Esophagus (tissue), 2 donors: ENCODE results near the gene DDX3X. TPM values are rescaled to one million over a fixed set of nuclear protein-coding genes. Genes with fewer than 3 reads are reported as not detected.

ENCODE experiments used
- H3K27ac ChIP-seq, 2 donors: one replicate each; pipeline ENCODE4 v1.5.1; 2013; ENCODE audit warnings: low read depth in 2 of 2, mild to moderate bottlenecking in 2 of 2, inconsistent platforms in 1 of 2, low read length in 1 of 2, moderate library complexity in 1 of 2
- H3K27me3 ChIP-seq, 2 donors: one replicate each; pipeline ENCODE4 v1.6.1; 2013; ENCODE audit warnings: low read length in 2 of 2, control low read depth in 1 of 2, mild to moderate bottlenecking in 1 of 2; ENCODE audit not compliant: insufficient read depth in 2 of 2, control insufficient read depth in 1 of 2
- H3K36me3 ChIP-seq, 2 donors: one replicate each; pipeline ENCODE4 v1.6.1; 2013; ENCODE audit warnings: low read length in 1 of 2; ENCODE audit not compliant: control insufficient read depth in 2 of 2, insufficient read depth in 2 of 2
- H3K4me1 ChIP-seq, 2 donors: one replicate each; pipeline ENCODE4 v1.6.1; 2013; ENCODE audit warnings: low read length in 1 of 2; ENCODE audit not compliant: control insufficient read depth in 2 of 2, insufficient read depth in 2 of 2
- H3K4me3 ChIP-seq, 2 donors: one replicate each; pipeline ENCODE4 v1.5.1; 2013; ENCODE audit warnings: low read length in 2 of 2, mild to moderate bottlenecking in 2 of 2, low read depth in 1 of 2, moderate library complexity in 1 of 2
- H3K9me3 ChIP-seq, 2 donors: one replicate each; pipeline ENCODE4 v1.6.1; 2013; ENCODE audit warnings: mild to moderate bottlenecking in 2 of 2, low read depth in 1 of 2, low read length in 1 of 2, moderate library complexity in 1 of 2; ENCODE audit not compliant: control insufficient read depth in 2 of 2, insufficient read depth in 1 of 2
- WGBS, 2 donors: extraction: QIAGEN DNeasy Blood & Tissue Kit; methylation state at CpG; one replicate each; pipeline ENCODE4 v1.1.7; 2013; 5-methylcytosine and 5-hydroxymethylcytosine counted together
- polyA plus RNA-seq, 2 donors: library from polyadenylated mRNA; stranded (reverse); fragments of 200-250 nt; gene quantifications; one replicate each; pipeline ENCODE4 v1.2.3, GENCODE V29; 2013
- donor health status: healthy with polysubstance abuse.
- donor health status: Bipolar disorder and iron deficiency.

DDX3X gene
- polyA plus RNA-seq, 2 donors, result 63.5 to 111 TPM

GRCh38 chrX:41335198-41335957 lies 1.4 kb downstream of the DDX3X start:
- H3K4me1 ChIP-seq, result no peaks in the 10 kb centered on the region
- 0 to 1% methylated on average over 15 of the region's 15 CpGs for WGBS, 2 donors
- H3K4me3 ChIP-seq, result peak overlapping the region; percentile 86 to 95
- H3K27me3 ChIP-seq, result no peaks in the 10 kb centered on the region
- no peaks in the 10 kb centered on the region for H3K9me3 ChIP-seq
- peak overlapping the region; percentile 100 for H3K27ac ChIP-seq
- H3K36me3 ChIP-seq, result peaks cover 2 to 4% of the 10 kb centered on the region in 2 donors

GRCh38 chrX:41335958-41336331 lies 2.0 kb downstream of the DDX3X start:
- Histone ChIP-seq H3K9me3 (no peaks in the 10 kb centered on the region), H3K27ac (peak overlapping the region in 1 of 2 donors; percentile 49), H3K4me3 (peak overlapping the region; percentile 47 to 86), H3K27me3 (no peaks in the 10 kb centered on the region), H3K36me3 (peaks cover 2 to 4% of the 10 kb centered on the region in 2 donors), H3K4me1 (no peaks in the 10 kb centered on the region)
- WGBS, 2 donors, result 1 to 22% methylated on average over 6 of the region's 6 CpGs

DNA sequence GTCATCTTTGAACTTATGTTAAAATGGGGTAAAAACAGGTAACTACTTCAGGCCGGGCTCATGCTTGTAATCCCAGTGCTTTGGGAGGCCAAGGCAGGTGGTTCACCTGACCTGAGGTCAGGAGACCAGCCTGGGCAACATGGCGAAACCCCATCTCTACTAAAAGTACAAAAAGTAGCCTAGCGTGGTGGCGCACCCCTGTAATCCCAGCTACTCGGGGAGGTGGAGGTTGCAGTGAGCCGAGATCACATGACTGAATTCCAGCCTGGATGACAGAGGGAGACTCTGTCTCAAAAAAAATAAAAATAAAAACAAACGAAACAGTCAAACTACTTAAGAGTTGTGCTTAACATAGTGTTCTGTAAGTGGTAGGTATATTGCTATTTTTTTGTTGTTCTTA lies 2.5 kb downstream of the DDX3X start:
- H3K4me1 ChIP-seq, result no peaks in the 10 kb centered on the region
- H3K9me3 ChIP-seq, result no peaks in the 10 kb centered on the region
- H3K4me3 ChIP-seq, result peak overlapping the region; percentile 47 to 86
- 23 to 48% methylated on average over 7 of the region's 7 CpGs for WGBS, 2 donors
- H3K27ac ChIP-seq, result peak overlapping the region; percentile 39 to 44
- H3K36me3 ChIP-seq, result peaks cover 2 to 4% of the 10 kb centered on the region in 2 donors
- H3K27me3 ChIP-seq, result no peaks in the 10 kb centered on the region

DNA sequence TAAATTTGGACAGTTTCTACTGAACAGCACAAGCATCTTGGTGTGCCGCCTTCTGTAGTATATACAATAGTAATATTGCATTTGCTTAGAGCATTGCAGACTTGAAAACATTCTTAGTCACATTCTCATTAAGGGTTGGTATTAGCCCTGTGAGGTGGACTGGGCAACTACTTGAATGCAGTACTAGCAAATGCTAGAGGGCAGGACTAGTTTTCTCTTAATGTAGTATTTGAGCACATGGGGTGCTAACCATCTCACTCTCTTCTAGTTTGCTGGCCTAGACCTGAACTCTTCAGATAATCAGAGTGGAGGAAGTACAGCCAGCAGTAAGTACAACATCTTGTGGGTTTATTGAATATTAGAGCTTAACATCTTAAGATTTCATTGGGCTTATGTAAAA lies 3.2 kb downstream of the DDX3X start:
- no peaks in the 10 kb centered on the region for H3K27me3 ChIP-seq
- H3K4me1 ChIP-seq, result no peaks in the 10 kb centered on the region
- no peak overlapping the region for H3K27ac ChIP-seq
- H3K4me3 ChIP-seq, result peak overlapping the region in 1 of 2 donors; percentile 86
- 11 to 43% methylated on average over 1 of the region's 1 CpG for WGBS, 2 donors
- peaks cover 2 to 4% of the 10 kb centered on the region in 2 donors for H3K36me3 ChIP-seq
- H3K9me3 ChIP-seq, result no peaks in the 10 kb centered on the region

- no peaks in the 10 kb centered on the region for H3K27me3 ChIP-seq
- 14 to 57% methylated on average over 1 of the region's 1 CpG for WGBS, 2 donors
- no peaks in the 10 kb centered on the region for H3K9me3 ChIP-seq
- no peaks in the 10 kb centered on the region for H3K4me1 ChIP-seq
- peak overlapping the region in 1 of 2 donors; percentile 86 for H3K4me3 ChIP-seq
- peaks cover 2 to 4% of the 10 kb centered on the region in 2 donors for H3K36me3 ChIP-seq
- H3K27ac ChIP-seq, result no peak overlapping the region
These were observed 4.5 kb downstream of the DDX3X start for GRCh38 chrX:41338436-41338835.

GRCh38 chrX:41339148-41339547 lies 5.2 kb downstream of the DDX3X start:
- H3K4me3 ChIP-seq, result peak overlapping the region in 1 of 2 donors; percentile 5
- H3K27me3 ChIP-seq, result no peaks in the 10 kb centered on the region
- no peak overlapping the region for H3K27ac ChIP-seq
- H3K9me3 ChIP-seq, result no peaks in the 10 kb centered on the region
- WGBS, 2 donors, result 20 to 61% methylated on average over 4 of the region's 4 CpGs
- H3K36me3 ChIP-seq, result peaks cover 2 to 4% of the 10 kb centered on the region in 2 donors
- H3K4me1 ChIP-seq, result no peaks in the 10 kb centered on the region

DNA sequence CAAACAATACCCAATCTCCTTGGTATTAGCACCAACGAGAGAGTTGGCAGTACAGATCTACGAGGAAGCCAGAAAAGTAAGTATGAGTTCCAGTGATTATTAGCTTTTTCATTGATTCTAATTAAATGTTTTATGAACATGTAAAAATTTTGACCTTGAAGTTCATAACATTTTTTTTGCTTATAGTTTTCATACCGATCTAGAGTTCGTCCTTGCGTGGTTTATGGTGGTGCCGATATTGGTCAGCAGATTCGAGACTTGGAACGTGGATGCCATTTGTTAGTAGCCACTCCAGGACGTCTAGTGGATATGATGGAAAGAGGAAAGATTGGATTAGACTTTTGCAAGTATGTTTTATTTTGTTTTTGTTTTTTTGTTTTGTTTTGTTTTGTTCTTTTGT lies 10.1 kb downstream of the DDX3X start:
- H3K36me3 ChIP-seq, result peaks cover 11 to 22% of the 10 kb centered on the region in 2 donors
- no peaks in the 10 kb centered on the region for H3K27me3 ChIP-seq
- no peaks in the 10 kb centered on the region for H3K4me1 ChIP-seq
- H3K27ac ChIP-seq, result no peak overlapping the region
- no peak overlapping the region for H3K4me3 ChIP-seq
- 90 to 92% methylated on average over 9 of the region's 9 CpGs for whole genome bisulfite sequencing, 2 donors
- H3K9me3 ChIP-seq, result no peaks in the 10 kb centered on the region

DNA sequence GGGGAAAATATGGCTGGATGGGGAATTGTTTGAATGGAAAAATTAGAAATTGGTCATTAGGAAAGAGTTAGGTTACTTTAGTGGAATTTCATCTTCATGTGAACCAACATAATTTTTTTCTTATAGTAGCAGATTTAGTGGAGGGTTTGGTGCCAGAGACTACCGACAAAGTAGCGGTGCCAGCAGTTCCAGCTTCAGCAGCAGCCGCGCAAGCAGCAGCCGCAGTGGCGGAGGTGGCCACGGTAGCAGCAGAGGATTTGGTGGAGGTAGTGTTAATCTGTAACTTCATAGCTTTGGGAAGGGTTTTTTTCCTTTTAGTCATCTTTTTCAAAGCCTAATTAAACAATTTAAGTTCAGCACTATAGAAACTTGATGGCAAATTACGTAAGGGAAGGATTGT lies 13.2 kb downstream of the DDX3X start:
- Histone ChIP-seq H3K27ac (no peak overlapping the region), H3K4me3 (no peak overlapping the region), H3K36me3 (peaks cover 8 to 20% of the 10 kb centered on the region in 2 donors), H3K27me3 (no peaks in the 10 kb centered on the region), H3K4me1 (no peaks in the 10 kb centered on the region), H3K9me3 (no peaks in the 10 kb centered on the region)
- 93 to 95% methylated on average over 8 of the region's 8 CpGs for WGBS, 2 donors

- Histone ChIP-seq H3K27me3 (no peaks in the 10 kb centered on the region), H3K4me1 (no peaks in the 10 kb centered on the region), H3K27ac (no peak overlapping the region), H3K4me3 (no peak overlapping the region), H3K36me3 (peaks cover 8 to 20% of the 10 kb centered on the region in 2 donors), H3K9me3 (no peaks in the 10 kb centered on the region)
- 92 to 94% methylated on average over 4 of the region's 4 CpGs for WGBS, 2 donors
These were observed 14.6 kb downstream of the DDX3X start for GRCh38 chrX:41348551-41348950.
